Nucleus accumbens (tissue), 56 donors: Measurements from ENCODE around the gene OSBPL9.

ENCODE experiments used
- DNase-seq, 56 donors: peaks; one replicate each; lab custom pipeline; 2025; lab: John Stamatoyannopoulos, UW

Gene OSBPL9

DNA sequence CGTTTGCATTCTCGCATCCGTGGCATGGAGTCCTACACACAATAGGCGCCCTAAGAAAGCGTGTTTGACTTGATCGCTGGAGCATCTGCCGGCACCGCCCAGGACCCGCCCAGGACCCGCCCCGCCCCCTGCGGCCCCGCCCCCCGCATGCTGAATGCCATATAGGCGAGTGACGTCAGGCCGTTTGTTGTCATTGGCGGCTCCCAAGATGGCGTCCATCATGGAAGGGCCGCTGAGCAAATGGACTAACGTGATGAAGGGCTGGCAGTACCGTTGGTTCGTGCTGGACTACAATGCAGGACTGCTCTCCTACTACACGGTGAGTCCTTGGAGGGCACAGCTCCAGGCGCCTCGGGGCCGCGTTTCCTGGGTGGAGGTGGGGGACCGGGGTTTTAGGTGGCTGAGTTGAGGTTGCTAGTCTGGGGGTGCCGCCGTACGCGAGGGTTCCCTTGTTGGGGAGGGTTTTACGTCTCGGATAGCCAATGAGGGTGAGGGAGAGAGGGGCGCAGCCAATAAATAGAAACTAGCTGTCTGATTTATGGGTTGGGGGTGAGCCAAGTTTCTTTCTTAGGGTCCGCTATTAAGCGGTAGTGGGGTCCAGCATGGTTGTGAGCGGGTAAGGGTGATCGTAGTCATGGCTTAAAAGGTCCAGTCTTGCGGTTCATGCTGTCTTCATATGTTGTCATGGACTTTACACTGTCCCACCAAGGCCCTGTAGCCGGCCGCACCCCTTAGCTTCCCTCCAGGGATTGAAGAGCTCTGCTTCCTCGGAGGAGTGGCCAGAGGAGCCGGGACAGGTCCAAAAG is at the start of gene OSBPL9:
Gene OSBPL9, plus strand, starts transcription at position 190 of the 806 bp plus-strand sequence. Its CDS starts 19 bp downstream, at position 209.
- peak in 55 of 56 donors; percentile 62 to 95 (median 88) for DNase-seq

GRCh38 chr1:51567653-51568052 is 49.2 kb upstream of the OSBPL9 start:
- no peak for DNase-seq

DNA sequence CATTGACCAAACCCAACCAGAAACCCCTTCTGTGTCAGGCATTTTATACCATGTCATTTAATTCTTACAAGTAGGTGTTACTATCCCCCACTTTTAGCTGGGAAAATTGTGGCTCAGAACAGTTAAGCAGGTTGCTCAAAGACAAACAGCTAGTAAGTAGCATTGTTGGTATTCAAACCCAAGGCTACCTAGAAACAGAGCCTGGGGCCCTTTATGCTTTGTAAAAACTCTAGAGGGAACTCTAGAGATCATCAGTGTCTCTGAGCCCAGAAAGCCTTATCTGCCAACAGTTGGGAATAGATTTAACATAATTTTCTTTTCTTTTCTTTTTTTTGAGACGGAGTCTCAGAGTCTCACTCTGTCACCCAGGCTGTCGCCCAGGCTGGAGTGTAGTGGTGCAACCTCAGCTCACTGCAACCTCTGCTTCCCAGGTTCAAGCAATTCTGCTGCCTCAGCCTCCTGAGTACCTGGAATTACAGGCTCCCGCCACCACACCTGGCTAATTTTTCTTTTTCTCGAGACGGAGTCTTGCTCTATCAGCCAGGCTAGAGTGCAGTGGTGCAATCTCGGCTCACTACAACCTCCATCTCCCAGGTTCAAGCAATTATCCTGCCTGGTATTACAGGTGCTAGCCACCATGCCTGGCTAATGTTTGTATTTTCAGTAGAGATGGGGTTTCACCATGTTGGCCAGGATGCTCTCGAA is 48.5 kb upstream of the OSBPL9 start:
- DNase-seq: no peak

- peak in 2 of 56 donors; percentile 6 to 12 for DNase-seq
Observed at GRCh38 chr1:51569284-51570062, 47.4 kb upstream of the OSBPL9 start.

DNA sequence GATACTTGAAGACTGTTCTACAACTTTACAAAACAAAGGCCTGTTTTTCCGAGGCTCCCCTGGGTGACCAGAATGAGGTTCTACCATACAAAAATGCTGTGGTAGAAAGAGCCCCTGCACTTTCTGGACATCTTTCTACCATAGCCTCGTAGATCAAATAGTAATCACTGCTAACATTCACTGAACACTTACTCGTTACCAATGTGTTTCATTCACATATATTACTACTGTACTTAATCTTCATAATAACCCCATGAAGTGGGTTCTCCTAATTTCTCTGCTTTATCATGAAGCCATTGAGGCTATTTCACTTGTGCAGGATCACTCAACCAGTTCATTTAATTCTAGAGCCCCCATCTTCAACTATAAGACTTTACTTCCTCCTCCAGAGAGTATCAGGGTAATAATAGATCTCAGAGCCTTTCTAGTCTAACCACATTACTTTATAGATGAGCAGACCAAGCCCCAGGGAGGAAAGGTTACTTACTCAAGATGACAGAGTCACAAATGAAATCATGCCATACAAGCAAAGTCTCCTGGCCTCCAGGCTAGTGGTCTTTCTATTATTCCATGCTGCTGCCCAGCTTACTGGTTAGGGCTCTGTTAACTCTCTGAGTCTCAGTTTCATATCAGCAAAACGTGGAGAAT is 46.7 kb upstream of the OSBPL9 start:
- no peak for DNase-seq

- no peak for DNase-seq
Observed at GRCh38 chr1:51572365-51572764, 44.5 kb upstream of the OSBPL9 start.

GRCh38 chr1:51574796-51575195 is 42.1 kb upstream of the OSBPL9 start:
- peak in 24 of 56 donors; percentile 2 to 43 (median 14) for DNase-seq

GRCh38 chr1:51575406-51576084 is 41.3 kb upstream of the OSBPL9 start:
- DNase-seq: no peak

GRCh38 chr1:51576085-51576444 is 40.8 kb upstream of the OSBPL9 start:
- DNase-seq: no peak

GRCh38 chr1:51576923-51577322 is 40.0 kb upstream of the OSBPL9 start:
- no peak for DNase-seq

GRCh38 chr1:51578383-51579109 is 38.3 kb upstream of the OSBPL9 start:
- DNase-seq: no peak

- no peak for DNase-seq
Observed at GRCh38 chr1:51581238-51581637, 35.7 kb upstream of the OSBPL9 start.

- DNase-seq: peak; percentile 31 to 99 (median 82)
Observed at GRCh38 chr1:51583532-51583931, 33.4 kb upstream of the OSBPL9 start.

- DNase-seq: peak in 3 of 56 donors; percentile 27 to 55 (median 52)
Observed at GRCh38 chr1:51584021-51584420, 32.9 kb upstream of the OSBPL9 start.

- no peak for DNase-seq
Observed at GRCh38 chr1:51592711-51593110, 24.2 kb upstream of the OSBPL9 start.

DNA sequence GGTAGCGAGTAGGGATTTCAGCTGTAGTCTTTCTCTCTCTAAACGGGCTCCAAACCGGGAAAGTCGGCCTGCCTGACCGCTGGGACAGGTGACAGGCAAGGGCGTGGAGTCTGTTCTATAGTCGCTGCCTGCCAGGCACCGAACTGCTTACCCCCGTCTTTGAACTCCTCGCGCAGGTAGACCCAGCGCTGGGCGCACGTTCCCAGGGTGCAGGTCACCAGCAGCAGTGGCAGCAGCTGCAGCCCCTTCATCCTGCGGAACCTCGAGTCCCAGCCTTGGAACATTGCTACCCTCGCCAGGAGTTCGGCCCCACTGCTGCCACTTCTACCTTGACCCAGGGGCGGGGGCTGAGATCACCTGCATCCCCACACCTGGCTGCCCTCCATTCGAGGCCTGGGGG is 22.2 kb upstream of the OSBPL9 start:
- DNase-seq: no peak

DNA sequence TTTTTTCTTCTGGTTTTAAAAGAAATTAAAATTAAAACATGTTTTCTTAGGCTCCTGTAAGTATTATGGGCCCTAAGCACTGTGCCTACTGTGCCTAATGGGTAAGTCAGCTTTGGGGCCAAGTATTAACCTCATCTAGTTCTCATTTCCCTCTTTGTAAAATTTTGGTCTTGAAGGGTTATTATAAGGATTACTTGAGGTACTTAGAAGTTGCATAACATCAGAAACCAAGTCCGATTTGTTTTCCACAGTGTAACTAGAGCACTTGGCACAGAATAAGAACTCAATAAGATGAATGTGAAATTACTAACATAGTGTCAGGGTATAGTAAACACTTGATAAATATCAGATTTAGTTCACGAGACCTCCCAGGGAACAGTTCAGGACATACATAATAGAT is 16.4 kb upstream of the OSBPL9 start:
- no peak for DNase-seq

- DNase-seq: no peak
Observed at GRCh38 chr1:51600965-51601364, 15.9 kb upstream of the OSBPL9 start.
